Loucy (cell line): Measurements from ENCODE around the gene RAET1E.
"Not testable (repeated sequence)": the region's sequence is repeated elsewhere in the genome, so short reads cannot be mapped to it uniquely, and the experiment has no call there.

ENCODE experiments used
- H2AFZ ChIP-seq: fragments of 200-600 bp; sonication (generic); 2 replicates; pipeline ENCODE4 v1.6.0; 2016; ENCODE audit warnings: antibody characterized with exemption, mild to moderate bottlenecking, low read length, moderate library complexity
- H3F3A ChIP-seq: fragments of 200-600 bp; 2 replicates; pipeline ENCODE4 v1.6.0; 2016; ENCODE audit warnings: antibody characterized with exemption, low read depth, mild to moderate bottlenecking
- H3K27me3 ChIP-seq: fragments of 200-600 bp; sonication (generic); 2 replicates; pipeline ENCODE4 v1.6.1; 2014; ENCODE audit warnings: low read length, mild to moderate bottlenecking; ENCODE audit not compliant: insufficient read depth, poor library complexity, severe bottlenecking
- H3K36me3 ChIP-seq: fragments of 200-600 bp; sonication (generic); 2 replicates; pipeline ENCODE4 v1.6.1; 2016; ENCODE audit warnings: low read length; ENCODE audit not compliant: insufficient read depth
- H3K4me1 ChIP-seq: fragments of 200-600 bp; sonication (generic); 2 replicates; pipeline ENCODE4 v1.5.1; 2014; ENCODE audit warnings: low read length, mild to moderate bottlenecking; ENCODE audit not compliant: insufficient read depth, poor library complexity, severe bottlenecking
- H3K4me2 ChIP-seq: fragments of 200-600 bp; sonication (generic); 2 replicates; pipeline ENCODE4 v1.6.0; 2014; ENCODE audit warnings: antibody characterized with exemption, low read length, low read depth, mild to moderate bottlenecking; ENCODE audit not compliant: poor library complexity, severe bottlenecking
- H3K4me3 ChIP-seq: fragments of 200-600 bp; sonication (generic); 2 replicates; pipeline ENCODE4 v1.5.1; 2014; ENCODE audit warnings: low read length, mild to moderate bottlenecking, mixed read lengths; ENCODE audit not compliant: poor library complexity, severe bottlenecking
- H3K79me2 ChIP-seq: fragments of 200-600 bp; sonication (generic); 2 replicates; pipeline ENCODE4 v1.6.1; 2014; ENCODE audit warnings: low read length; ENCODE audit not compliant: insufficient read depth
- H3K9ac ChIP-seq: fragments of 200-600 bp; sonication (generic); 2 replicates; pipeline ENCODE4 v1.6.0; 2014; ENCODE audit warnings: mild to moderate bottlenecking, low read depth, low read length, moderate library complexity; ENCODE audit not compliant: poor library complexity, severe bottlenecking
- H3K9me2 ChIP-seq: fragments of 200-600 bp; sonication (generic); replicated peaks from 2 replicates; pipeline ENCODE4 v1.6.1; 2016; ENCODE audit warnings: low read depth, low read length, mixed read lengths
- H3K9me3 ChIP-seq: fragments of 200-600 bp; sonication (generic); 2 replicates; pipeline ENCODE4 v1.6.1; 2014; ENCODE audit warnings: mild to moderate bottlenecking, antibody characterized with exemption, low read length, low read depth; ENCODE audit not compliant: insufficient read depth
- H4K20me1 ChIP-seq: fragments of 200-600 bp; sonication (generic); 2 replicates; pipeline ENCODE4 v1.6.0; 2014; ENCODE audit warnings: antibody characterized with exemption, low read length, mild to moderate bottlenecking; ENCODE audit not compliant: insufficient read depth, poor library complexity, severe bottlenecking
- CTCF ChIP-seq: fragments of 200-600 bp; sonication (generic); conservative IDR thresholded peaks from 2 replicates; pipeline ENCODE4 v1.5.1; 2014; ENCODE audit warnings: mild to moderate bottlenecking, antibody characterized with exemption, low read length
- EZH2phosphoT487 ChIP-seq: fragments of 200-600 bp; IDR thresholded peaks from 2 replicates; pipeline ENCODE4 v1.6.1; 2018; ENCODE audit warnings: antibody characterized with exemption, mild to moderate bottlenecking, moderate library complexity, borderline replicate concordance

Gene RAET1E

GRCh38 chr6:149921361-149921760 lies 23.4 kb upstream of the RAET1E start:
- no peak overlapping the region for H2AFZ ChIP-seq
- no peaks in the 10 kb centered on the region for H3F3A ChIP-seq
- no peaks in the 10 kb centered on the region for H4K20me1 ChIP-seq
- H3K4me3 ChIP-seq, result no peak overlapping the region
- H3K4me2 ChIP-seq, result no peak overlapping the region
- peaks cover 5% of the 10 kb centered on the region for H3K4me1 ChIP-seq
- no peak for TF ChIP-seq CTCF
- TF ChIP-seq EZH2phosphoT487, result no peak
- H3K9me2 ChIP-seq, result no peaks in the 10 kb centered on the region
- H3K36me3 ChIP-seq, result no peaks in the 10 kb centered on the region
- no peaks in the 10 kb centered on the region for H3K27me3 ChIP-seq
- no peak overlapping the region for H3K9ac ChIP-seq
- H3K9me3 ChIP-seq, result no peaks in the 10 kb centered on the region
- H3K79me2 ChIP-seq, result no peaks in the 10 kb centered on the region

- no peaks in the 10 kb centered on the region for H3K27me3 ChIP-seq
Observed at GRCh38 chr6:149919834-149920225, 21.9 kb upstream of the RAET1E start.

GRCh38 chr6:149919126-149919833 lies 21.4 kb upstream of the RAET1E start:
- H3K4me3 ChIP-seq, H2AFZ ChIP-seq, H4K20me1 ChIP-seq, H3K36me3 ChIP-seq, H3K9ac ChIP-seq, H3K4me1 ChIP-seq, H3K79me2 ChIP-seq, H3K9me2 ChIP-seq, H3F3A ChIP-seq, H3K9me3 ChIP-seq, H3K4me2 ChIP-seq, H3K27me3 ChIP-seq: not testable (repeated sequence)

More at GRCh38 chr6:149919834-149920225, 21.9 kb upstream of the RAET1E start:
- Histone ChIP-seq H3K9ac (no peak overlapping the region), H3F3A (no peaks in the 10 kb centered on the region), H2AFZ (no peak overlapping the region), H3K9me3 (no peaks in the 10 kb centered on the region), H3K79me2 (no peaks in the 10 kb centered on the region), H3K4me1 (peaks cover 3% of the 10 kb centered on the region), H3K9me2 (no peaks in the 10 kb centered on the region), H3K4me3 (no peak overlapping the region), H4K20me1 (no peaks in the 10 kb centered on the region), H3K4me2 (no peak overlapping the region), H3K36me3 (no peaks in the 10 kb centered on the region)
- no peak for TF ChIP-seq CTCF
- TF ChIP-seq EZH2phosphoT487, result no peak
